Measurements from ENCODE around the gene GID4. TPM values are rescaled to one million over a fixed set of nuclear protein-coding genes. Genes with fewer than 3 reads are reported as not detected.

GID4 gene
- total RNA-seq, 2 donors from 2014 or later = 11.0 to 19.1 TPM

DNA sequence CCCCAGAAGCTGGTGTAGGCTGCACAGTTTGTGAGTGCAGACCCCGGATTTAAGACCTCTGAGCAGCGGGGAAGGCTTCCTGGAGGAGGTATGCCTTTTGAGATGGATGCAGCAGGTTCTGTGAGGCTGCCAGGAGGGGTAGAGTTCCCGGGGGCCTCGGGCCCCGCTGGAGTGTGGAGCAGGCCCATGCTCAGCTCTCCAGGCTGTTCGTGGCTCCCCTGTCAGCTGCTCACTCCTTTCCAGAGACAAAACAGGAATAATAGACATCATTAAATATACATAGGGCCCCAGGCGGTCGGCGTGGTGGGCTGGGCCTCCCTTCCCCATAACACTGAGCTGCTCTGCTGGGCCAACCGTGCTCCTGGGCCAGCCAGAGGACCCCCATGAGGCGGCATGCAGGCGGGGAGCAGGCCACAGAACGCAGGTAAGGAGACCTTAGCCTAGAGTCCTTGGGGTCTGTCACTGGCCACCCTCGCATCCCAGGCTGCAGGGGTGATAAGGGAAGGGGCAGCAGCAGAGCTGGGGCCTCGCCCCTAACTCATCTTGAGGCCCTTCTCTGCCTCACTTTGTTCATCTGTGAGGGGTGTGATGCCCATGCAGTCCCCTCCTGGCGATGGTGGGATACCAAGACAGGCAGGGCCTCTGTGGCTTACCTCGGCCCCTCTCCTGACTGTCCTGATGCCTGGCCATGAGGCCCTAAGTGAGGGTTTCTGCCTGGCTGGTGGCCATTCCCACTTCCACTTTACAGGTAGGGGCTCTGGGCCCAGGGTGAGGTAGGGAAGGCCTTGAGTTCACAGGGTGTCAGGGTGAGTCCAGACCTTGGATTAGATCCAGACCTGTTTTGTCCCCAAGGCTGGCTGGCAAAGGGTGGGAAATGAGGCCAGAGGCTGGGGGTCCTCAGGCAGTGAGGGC lies 69.4 kb downstream of the GID4 start, which contains the start of gene MYO15A:
TSS of gene MYO15A (plus strand) at position 356 of the 912 bp plus-strand sequence. CDS start 10,045 bp downstream, outside the sequence.
- no peak for TF ChIP-seq POLR2AphosphoS5 (IDR thresholded peaks at IDR 0.05)
- TF ChIP-seq, protein P1, sequence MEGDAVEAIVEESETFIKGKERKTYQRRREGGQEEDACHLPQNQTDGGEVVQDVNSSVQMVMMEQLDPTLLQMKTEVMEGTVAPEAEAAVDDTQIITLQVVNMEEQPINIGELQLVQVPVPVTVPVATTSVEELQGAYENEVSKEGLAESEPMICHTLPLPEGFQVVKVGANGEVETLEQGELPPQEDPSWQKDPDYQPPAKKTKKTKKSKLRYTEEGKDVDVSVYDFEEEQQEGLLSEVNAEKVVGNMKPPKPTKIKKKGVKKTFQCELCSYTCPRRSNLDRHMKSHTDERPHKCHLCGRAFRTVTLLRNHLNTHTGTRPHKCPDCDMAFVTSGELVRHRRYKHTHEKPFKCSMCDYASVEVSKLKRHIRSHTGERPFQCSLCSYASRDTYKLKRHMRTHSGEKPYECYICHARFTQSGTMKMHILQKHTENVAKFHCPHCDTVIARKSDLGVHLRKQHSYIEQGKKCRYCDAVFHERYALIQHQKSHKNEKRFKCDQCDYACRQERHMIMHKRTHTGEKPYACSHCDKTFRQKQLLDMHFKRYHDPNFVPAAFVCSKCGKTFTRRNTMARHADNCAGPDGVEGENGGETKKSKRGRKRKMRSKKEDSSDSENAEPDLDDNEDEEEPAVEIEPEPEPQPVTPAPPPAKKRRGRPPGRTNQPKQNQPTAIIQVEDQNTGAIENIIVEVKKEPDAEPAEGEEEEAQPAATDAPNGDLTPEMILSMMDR (IDR thresholded peaks at IDR 0.05) = no peak
- no peak for TF ChIP-seq POLR2A (IDR thresholded peaks at IDR 0.05)
- Histone ChIP-seq H3K4me3 (no peak within 1 kb of the TSS), H3K4me1 (replicated peaks) (no peaks in the 10 kb centered on the region), H3K27ac (no peak within 1 kb of the TSS), H3K9me3 (no peaks in the 10 kb centered on the region), H3K36me3 (no peaks in the 10 kb centered on the region), H3K27me3 (replicated peaks; ENCODE audit: insufficient read depth) (no peaks in the 10 kb centered on the region)
- no peak for DNase-seq (ENCODE audit: low spot score)
- WGBS = 57% methylated on average over 16 of the region's 17 CpGs
- intact Hi-C loops (cut with DNase I) = no loop called here

DNA sequence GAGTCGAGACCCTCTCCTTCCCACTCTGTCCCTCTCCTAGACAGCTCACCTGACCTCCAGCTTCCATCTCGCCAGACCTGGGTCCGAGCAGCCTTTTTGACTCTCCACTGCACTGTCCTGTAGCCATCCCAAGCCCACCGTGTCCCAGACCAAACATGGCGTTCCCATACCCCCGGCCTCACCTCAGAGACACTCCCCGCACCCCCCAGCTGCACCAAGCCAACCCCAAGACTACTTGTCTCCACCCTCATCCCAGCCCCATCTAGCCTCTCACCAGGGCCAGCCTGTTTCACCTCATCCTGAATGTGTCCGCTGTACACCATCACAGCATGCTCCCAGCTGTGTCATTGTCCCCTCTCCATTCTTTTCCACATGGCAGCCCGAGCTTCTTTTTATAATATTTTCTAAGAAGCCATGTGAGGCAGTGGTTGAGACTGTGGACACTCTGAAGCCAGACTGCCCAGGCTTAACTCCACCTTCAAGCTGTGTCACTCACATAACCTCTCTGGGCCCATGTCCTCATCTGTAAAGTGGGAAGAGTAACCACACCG lies 70.8 kb downstream of the GID4 start:
- intact Hi-C loops (cut with DNase I) = no loop called here
- WGBS = 76% methylated on average over 10 of the region's 10 CpGs
- no peaks in the 10 kb centered on the region for H3K4me1 ChIP-seq (replicated peaks)
- no peaks in the 10 kb centered on the region for H3K9me3 ChIP-seq
- no peak overlapping the region for H3K4me3 ChIP-seq
- no peak overlapping the region for H3K27ac ChIP-seq
- H3K27me3 ChIP-seq (replicated peaks; ENCODE audit: insufficient read depth) = no peaks in the 10 kb centered on the region
- DNase-seq (ENCODE audit: low spot score) = no peak
- no peaks in the 10 kb centered on the region for H3K36me3 ChIP-seq
- TF ChIP-seq POLR2A (IDR thresholded peaks at IDR 0.05) (no peak), POLR2AphosphoS5 (IDR thresholded peaks at IDR 0.05) (no peak)
- TF ChIP-seq, protein P1 (IDR thresholded peaks at IDR 0.05) = no peak

DNA sequence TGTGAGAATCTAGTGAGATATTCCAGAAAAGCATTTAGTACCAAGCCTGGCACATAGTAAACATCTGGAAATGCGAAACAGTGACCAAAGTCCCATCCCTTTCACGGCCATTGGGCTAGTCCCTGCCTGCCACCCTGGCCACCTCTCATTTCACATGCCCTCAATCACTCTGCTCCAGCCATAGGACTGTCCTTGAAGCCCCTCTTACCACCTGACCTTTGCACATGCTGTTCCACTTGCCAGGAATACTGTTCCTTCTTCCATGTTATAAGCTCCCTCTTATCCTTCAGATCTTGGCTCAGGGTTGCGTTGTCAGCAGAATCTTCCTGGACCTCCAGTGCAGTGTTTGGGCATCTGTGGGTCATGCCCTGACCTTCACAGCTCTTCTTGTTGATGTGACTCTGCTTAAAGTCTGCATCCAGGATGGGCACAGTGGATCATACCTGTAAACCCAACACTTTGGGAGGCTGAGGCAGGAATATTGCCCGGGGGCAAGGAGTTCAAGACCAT lies 71.5 kb downstream of the GID4 start:
- intact Hi-C loops (cut with DNase I) = no loop called here
- TF ChIP-seq, protein P1 (IDR thresholded peaks at IDR 0.05) = no peak
- TF ChIP-seq POLR2AphosphoS5 (IDR thresholded peaks at IDR 0.05) = no peak
- TF ChIP-seq POLR2A (IDR thresholded peaks at IDR 0.05) = no peak
- no peak for DNase-seq (ENCODE audit: low spot score)
- H3K4me3 ChIP-seq = no peak overlapping the region
- WGBS = 87% methylated on average over 3 of the region's 4 CpGs
- no peak overlapping the region for H3K27ac ChIP-seq
- no peaks in the 10 kb centered on the region for H3K27me3 ChIP-seq (replicated peaks; ENCODE audit: insufficient read depth)
- H3K4me1 ChIP-seq (replicated peaks) = no peaks in the 10 kb centered on the region
- H3K36me3 ChIP-seq = no peaks in the 10 kb centered on the region
- H3K9me3 ChIP-seq = no peaks in the 10 kb centered on the region

DNA sequence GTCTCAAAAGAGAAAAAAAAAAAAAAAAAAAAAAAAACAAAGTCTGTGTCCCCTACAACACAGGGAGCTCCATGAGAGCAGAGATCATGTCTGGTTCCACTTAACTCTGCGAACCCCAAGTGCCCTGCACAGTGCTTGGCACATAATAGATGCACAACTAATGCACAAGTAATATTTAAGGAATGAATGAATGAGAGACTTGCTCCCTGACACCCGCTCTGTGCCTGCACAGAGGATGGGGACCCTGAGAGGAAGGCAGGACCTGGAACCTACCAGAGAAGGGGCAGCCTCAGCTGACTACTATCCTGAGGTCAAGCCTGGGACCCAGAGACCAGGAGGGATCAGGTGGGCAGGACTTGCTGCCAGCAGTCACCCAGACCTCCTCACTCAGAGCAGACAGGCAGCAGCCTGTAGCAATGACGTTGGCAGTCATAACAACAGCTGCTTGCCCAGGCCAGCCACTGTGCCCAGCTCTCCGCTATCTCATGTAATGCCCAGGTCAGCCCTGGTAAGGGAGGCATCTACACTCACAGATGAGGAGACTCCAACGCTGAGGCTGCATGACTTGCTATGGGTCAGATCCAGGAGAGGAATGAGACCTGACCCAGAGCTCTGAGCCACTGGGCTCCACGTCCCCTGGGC lies 72.2 kb downstream of the GID4 start:
- Histone ChIP-seq H3K36me3 (no peaks in the 10 kb centered on the region), H3K4me1 (replicated peaks) (no peaks in the 10 kb centered on the region), H3K4me3 (no peak overlapping the region), H3K9me3 (no peaks in the 10 kb centered on the region), H3K27me3 (replicated peaks; ENCODE audit: insufficient read depth) (no peaks in the 10 kb centered on the region), H3K27ac (no peak overlapping the region)
- intact Hi-C loops (cut with DNase I) = no loop called here
- WGBS = 67% methylated on average over 6 of the region's 6 CpGs
- TF ChIP-seq POLR2A (IDR thresholded peaks at IDR 0.05) = no peak
- TF ChIP-seq, protein P1 (IDR thresholded peaks at IDR 0.05) = no peak
- TF ChIP-seq POLR2AphosphoS5 (IDR thresholded peaks at IDR 0.05) = no peak
- DNase-seq (ENCODE audit: low spot score) = no peak
